Stimulated activated CD4-positive, alpha-beta T cell treated with anti-CD3 and anti-CD28 coated beads, Interleukin-15, amount 100 ng/mL, for 48 hours (primary cell): ENCODE results near the gene CERS2.

Experiments
- DNase-seq, 2 donors: peaks; one replicate each; pipeline ENCODE4 v3.0.0-alpha.2; 2020; ENCODE audit warnings: low read depth in 2 of 2

The CERS2 gene, protein sequence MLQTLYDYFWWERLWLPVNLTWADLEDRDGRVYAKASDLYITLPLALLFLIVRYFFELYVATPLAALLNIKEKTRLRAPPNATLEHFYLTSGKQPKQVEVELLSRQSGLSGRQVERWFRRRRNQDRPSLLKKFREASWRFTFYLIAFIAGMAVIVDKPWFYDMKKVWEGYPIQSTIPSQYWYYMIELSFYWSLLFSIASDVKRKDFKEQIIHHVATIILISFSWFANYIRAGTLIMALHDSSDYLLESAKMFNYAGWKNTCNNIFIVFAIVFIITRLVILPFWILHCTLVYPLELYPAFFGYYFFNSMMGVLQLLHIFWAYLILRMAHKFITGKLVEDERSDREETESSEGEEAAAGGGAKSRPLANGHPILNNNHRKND

DNA sequence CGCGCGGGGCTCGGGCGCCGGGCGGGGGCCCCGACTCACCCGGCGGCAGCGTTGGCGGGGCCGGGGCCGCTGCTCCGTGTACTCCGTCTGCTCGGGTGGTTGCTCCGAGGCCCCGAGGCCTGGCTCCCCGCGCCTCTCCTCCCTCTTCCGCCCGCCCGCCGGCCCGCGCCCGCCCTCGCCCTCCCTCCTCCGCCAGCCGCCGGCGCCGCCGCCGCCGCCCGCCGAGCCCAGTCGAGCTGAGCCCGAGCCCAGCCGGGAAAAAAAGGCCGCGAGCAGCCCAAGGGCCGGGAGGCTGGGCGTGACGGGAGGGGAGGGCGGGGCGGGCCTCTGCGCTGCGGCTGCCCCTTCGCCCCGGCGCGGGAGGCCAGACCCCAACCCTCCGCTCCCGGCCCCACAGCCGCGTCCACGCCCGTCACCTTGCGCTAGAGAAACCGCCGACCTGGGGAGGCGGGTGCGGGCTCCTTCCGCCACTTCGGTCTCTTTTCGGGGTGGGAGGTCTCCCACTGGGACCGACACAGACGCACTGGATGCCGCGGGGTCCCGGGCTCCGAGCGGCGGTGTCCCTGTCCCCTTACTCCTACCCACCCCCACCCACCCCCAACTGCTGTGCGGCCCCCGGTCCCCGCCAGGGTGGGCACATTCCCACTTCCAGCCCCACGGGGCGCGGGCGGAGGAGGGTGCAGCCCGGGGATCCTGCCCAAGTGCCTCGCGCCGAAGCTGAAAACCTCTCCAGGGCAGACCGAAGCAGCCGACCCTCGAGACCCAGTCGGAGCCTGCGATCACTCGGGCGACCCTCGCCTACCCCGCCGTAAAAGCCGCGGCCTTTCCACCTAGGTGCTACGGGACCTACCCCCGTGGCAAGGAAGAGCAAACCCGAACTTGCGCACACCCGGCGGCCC, at the start of gene CERS2:
Gene CERS2 (minus strand): TSS at position 256 of the 899 bp plus-strand sequence. CDS start 5,745 bp downstream, outside the sequence.
- DNase-seq = peak; percentile 52 to 66

DNA sequence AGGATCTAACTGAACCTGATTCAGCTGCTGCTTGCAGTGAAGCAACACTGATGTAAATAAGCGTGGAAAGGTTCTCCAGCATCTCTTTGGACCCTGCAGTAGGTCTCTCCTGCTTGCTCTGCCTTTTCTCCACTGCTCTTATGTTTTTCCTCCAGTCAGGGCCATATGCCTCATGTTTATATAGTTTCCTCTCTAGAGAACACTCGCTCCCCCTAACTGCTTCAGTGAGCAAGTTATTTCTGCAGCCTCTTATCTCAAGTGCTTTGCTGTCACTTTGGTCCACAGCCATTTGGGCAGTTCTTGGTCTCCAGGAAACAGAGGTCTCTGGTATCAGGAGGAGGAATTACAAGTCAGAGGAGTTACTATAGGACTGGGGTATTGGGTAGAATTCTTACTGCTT, 38.9 kb upstream of the CERS2 start:
- DNase-seq = no peak

- DNase-seq = no peak
These were observed 38.2 kb upstream of the CERS2 start for GRCh38 chr1:151012684-151013471.

GRCh38 chr1:151011154-151011850, 36.7 kb upstream of the CERS2 start:
- DNase-seq = no peak

- no peak for DNase-seq
These were observed 35.7 kb upstream of the CERS2 start for GRCh38 chr1:151010346-151010726.

DNA sequence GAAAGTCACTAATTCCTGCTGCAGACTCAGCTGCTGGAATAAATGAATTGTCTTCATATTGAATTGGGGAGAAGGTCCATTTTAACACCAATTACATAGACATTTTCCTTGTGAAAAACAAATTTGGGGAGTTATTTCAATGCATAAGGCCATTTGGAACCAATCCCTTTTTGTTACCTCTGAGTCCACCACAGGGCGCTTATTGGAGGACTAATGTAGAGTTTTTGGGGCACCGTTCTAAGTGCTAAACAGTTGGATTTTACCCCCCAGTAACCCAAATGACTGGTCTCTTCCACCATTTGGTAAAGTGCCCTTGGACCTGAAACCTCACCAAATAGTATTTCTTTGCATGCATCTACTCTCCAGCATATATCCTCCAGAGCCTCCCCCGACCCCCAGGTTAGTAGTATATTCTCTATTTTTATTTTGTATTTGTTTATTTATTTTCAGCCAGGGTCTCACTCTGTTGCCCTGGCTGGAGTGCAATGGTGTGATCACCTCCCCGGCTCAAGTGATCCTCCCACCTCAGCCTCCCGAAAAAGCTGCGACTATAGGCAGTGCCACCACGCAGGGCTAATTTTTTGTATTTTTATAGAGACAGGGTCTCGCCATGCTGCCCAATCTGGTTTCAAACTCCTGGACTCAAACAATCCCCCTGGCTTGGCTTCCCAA, 35.2 kb upstream of the CERS2 start:
- DNase-seq = no peak

DNA sequence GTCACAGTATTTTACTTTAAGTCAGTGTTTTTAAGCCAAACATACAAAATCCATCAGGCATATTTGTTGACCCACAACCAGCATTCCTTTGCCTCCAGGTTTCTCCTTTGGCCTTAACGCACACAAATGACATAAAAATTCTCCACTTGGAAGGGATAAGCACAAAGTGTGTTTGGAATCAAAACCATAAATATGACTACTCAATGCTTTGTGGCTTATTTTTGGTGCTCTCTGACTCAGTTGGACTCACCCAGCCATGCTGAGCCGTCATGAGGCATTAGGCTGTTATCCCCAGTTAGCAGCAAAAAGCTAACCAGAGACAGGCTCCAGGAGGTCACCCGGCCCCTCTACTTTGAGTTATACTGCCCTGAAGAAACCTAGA, 34.6 kb upstream of the CERS2 start:
- DNase-seq = no peak

- DNase-seq = peak; percentile 94 to 96
These were observed 33.9 kb upstream of the CERS2 start, which contains the start of gene PRUNE1 for GRCh38 chr1:151008244-151009205. PRUNE1 (plus strand) TSS chr1:151008449; CDS start chr1:151008633, 184 bp downstream.

DNA sequence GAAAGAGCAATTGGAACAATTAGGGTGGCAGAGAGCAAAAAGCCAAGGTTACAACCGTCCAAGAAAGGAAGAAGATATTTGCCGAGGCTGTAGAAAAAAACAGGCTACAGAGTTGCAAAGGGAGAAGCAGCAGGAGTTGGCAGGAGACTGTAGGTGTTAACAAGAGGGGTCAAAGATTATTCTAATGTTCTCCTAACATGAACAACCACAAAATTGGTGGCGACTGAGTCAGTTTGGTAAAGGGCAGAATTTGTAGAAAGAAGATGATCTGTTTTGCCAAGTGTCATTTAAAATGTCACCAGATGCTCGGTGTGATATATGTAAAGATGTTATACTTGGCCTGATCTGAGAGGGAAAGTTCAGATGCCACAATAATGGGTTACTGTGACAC, 33.2 kb upstream of the CERS2 start:
- no peak for DNase-seq

- DNase-seq = no peak
These were observed 31.9 kb upstream of the CERS2 start, which contains the start of gene MINDY1 for GRCh38 chr1:151006327-151007052. MINDY1 (minus strand) TSS chr1:151006902; CDS start chr1:151002617, 4,285 bp downstream.

DNA sequence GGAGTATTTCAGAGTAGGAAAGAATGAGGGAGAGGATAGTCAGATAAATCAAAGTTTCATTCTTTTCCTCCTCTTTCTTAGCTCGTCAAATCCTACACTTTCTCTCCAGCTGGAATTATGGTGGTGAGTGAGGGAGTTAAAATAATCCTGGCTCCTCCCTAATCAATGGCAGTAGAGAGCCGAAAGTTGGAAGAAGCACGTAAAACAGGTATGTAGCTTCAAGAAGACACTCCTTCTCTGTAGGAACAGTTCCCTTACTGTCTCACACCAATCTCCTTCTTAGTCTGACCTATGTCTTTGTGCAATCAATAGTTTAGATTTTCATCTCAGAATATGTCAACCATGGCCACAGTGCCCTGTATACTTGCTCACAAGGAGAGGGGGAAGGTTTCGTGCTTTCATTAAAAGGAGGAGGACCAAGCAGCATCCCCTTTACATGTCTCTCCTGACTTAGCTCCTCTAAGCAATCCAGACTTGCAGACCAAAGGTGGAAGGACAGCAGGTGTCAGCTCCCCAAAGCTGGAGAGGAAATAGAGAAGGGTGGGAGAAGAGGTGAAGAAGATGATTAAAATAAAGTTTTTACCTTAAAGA, 31.2 kb upstream of the CERS2 start:
- DNase-seq = no peak

GRCh38 chr1:151003180-151003579, 28.5 kb upstream of the CERS2 start:
- DNase-seq = no peak

DNA sequence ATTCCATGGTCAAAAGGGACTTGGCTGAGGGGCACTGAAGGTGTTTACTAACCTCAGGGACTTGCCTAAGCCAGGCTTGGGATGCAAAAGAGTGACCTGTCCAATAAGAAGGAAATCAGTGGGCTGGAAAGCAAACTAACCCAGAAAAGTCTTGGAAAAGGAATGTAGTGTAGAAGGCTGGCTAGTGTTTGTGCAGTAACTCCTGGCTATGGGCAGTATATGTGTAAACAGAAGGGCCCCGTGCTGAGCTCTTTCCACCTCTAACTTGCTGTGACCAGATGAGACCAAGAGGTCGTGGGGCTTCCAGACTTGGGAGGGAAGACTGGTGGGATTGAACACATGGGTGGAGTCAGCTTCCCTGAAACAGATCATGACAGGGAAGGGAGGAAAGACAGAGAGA, 28.0 kb upstream of the CERS2 start:
- no peak for DNase-seq

DNA sequence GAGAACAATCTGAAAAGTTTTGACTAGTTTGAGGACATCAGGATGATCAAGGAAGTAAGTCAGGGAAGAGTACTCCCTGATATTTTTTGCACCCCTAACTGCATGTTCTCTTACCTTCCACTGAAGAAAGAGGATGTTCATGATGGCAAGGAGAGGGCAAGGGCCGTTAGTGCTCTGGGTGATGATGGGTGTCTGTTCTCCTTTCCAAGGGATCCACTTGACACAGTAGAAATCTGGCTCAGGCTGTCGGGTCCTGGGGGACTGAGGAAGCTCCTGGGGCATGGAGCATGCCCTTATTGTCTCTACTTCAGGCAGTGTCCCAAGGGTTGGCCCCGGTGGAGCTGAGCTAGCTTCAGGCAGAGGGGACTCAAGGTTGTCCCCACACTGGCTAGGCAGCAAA, 27.4 kb upstream of the CERS2 start:
- no peak for DNase-seq

DNA sequence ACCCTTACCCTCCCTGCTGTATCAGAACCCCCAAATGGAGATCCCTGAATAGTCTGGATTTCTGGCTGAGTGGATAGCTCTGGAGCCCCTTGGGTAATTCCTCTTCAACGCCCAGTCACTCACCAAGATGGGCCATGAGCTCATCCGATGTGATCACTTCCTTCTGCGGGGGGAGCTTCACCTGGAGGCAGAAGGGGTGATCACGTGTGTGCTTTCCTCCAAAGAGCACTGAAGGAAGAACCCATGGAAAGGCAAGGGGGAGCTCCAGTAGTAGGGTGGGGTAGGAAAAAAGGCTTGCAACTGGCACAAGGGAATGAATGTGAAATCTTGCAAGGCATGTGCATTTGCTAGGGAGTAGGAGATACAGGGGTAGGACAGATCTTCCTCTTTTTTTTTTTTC, 27.0 kb upstream of the CERS2 start:
- DNase-seq = no peak

DNA sequence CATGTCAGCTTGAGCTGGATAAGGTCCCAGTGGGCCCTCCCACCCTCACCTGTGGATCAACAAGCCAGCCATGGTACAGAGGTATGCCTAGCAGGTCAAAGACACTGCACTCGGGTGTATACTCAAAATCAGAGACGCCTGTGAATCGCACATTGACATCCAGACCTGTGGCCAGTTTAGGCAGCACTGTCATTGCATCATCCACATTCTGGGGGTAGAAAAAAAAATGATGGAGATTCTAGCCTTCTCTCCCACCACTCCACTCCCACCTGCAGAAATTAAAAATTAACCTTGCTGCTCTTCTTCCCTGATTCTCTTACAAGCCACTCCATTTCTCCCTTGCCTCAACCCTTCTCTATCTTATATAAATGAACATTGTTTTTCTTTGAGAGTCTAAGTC, 25.8 kb upstream of the CERS2 start:
- DNase-seq = no peak

DNA sequence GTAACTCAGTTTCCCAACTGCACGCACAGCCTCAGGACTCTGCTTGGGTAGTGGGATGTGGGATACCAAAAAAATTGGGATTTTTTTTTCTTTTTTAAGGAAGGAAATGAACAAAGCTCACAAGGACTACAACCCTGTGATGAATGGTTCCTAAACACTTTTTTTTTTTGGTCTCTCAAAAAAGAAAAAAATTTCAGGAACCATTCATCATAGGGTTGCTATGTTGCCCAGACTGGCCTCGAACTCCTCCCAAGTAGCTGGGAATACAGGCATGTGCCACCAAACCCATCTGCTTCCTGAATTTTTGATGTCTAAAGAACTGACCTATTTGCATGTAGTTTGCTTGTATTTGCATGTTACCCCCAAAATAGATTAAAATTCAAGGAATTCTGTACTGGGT, 25.3 kb upstream of the CERS2 start:
- DNase-seq = no peak

DNA sequence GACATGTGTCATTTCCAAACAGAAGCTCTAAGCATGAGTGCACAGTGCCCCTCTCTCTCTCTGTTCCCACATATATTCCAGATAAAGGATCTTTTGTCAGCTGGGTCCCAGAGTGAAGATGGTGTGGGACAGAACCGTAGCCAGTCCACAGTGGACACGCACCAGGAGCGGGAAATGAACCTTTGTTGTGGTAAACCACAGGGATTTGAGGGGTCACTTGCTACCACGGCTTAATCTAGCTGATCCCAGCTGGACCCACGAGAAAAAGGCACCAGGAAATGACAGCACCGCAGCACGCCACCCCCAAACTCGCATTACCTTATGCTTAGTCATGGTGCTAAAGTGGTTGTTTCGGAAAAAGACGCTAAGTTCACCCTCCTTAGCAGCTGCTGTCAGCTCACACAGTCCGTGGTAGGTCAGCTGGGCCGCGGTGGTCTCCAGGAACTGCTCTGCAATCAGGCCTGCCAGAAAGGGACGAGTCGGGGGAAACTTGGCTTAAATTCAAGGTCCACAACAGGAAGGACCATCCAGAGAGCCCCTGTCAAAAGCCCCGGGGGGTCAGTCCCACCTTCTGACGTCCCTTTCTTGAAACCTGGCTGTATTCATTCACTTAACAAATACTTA, 24.5 kb upstream of the CERS2 start:
- DNase-seq = no peak
